Heart right ventricle (tissue), 16 donors: ENCODE measurements around the gene CYP2A6. TPM values are rescaled to one million over a fixed set of nuclear protein-coding genes. Genes with fewer than 3 reads are reported as not detected.
"Not testable (repeated sequence)": the region's sequence is repeated elsewhere in the genome, so short reads cannot be mapped to it uniquely, and the experiment has no call there.

Experiments
- ATAC-seq, 8 donors: fragments of 200-7000 bp; cut with Tn5 transposase; one replicate each; pipeline ENCODE4 v1.9.1; 2020; ENCODE audit warnings: mild to moderate bottlenecking in 8 of 8, moderate library complexity in 8 of 8, moderate number of reproducible peaks in 1 of 8
- DNase-seq, 2 donors: peaks; one replicate each; pipeline ENCODE4 v3.0.0-alpha.2; 2020
- H3K27ac ChIP-seq, 10 donors: fragments of 200-600 bp; sonication (generic) in 2 of 10; one replicate each; pipeline versions ENCODE4 v1.5.0 to v1.8.0; 2020 to 2022; ENCODE audit warnings: mild to moderate bottlenecking in 3 of 10
- H3K27me3 ChIP-seq, 7 donors: fragments of 200-600 bp; one replicate each; pipeline ENCODE4 v1.8.0; 2021 to 2022; ENCODE audit warnings: mild to moderate bottlenecking in 2 of 7
- H3K36me3 ChIP-seq, 9 donors: fragments of 200-600 bp; sonication (generic) in 1 of 9; one replicate each; pipeline versions ENCODE4 v1.5.0 to v1.8.0; 2020 to 2022; ENCODE audit warnings: mild to moderate bottlenecking in 2 of 9
- H3K4me1 ChIP-seq, 9 donors: fragments of 200-600 bp; sonication (generic) in 1 of 9; one replicate each; pipeline versions ENCODE4 v1.5.0 to v1.8.0; 2020 to 2022; ENCODE audit warnings: mild to moderate bottlenecking in 4 of 9
- H3K4me3 ChIP-seq, 10 donors: fragments of 200-600 bp; sonication (generic) in 2 of 10; one replicate each; pipeline versions ENCODE4 v1.5.0 to v1.8.0; 2020 to 2022; ENCODE audit warnings: mild to moderate bottlenecking in 7 of 10, moderate library complexity in 2 of 10
- H3K9me3 ChIP-seq, 11 donors: fragments of 200-600 bp in 10 of 11; sonication (generic) in 2 of 11; one replicate each; pipeline versions ENCODE4 v1.5.0 to v1.8.0; 2013 to 2022; ENCODE audit warnings: mild to moderate bottlenecking in 2 of 11, control low read depth in 1 of 11, moderate library complexity in 1 of 11
- WGBS, 2 donors: extraction: QIAGEN DNeasy Blood & Tissue Kit; methylation state at CpG; one replicate each; pipeline ENCODE4 v1.1.7; 2013; ENCODE audit warnings: inconsistent platforms in 1 of 2; 5-methylcytosine and 5-hydroxymethylcytosine counted together
- intact Hi-C, 10 donors: fragments of 100-400 bp; cut with DNase I; formaldehyde crosslinking; loops; one replicate each; pipeline versions ENCODE4 v1.11.1 to v1.14.2; 2022
- polyA plus RNA-seq, 2 donors: library from polyadenylated mRNA; stranded (reverse); fragments of 200-250 nt; gene quantifications; one replicate each; pipeline ENCODE4 v1.2.3, GENCODE V29; 2013
- total RNA-seq, 10 donors: library from RNA; stranded (reverse); fragmentation: NEBNext Ultra II Directional in 3 of 10; extraction: Animal tissue kit (Norgen Biotek cat#: 25700) in 3 of 10; gene quantifications; one replicate each; pipeline versions ENCODE4 v1.2.1 to v1.2.4, GENCODE V29; 2021 to 2023
- TF ChIP-seq, protein P1 (sequence below), 9 donors: fragments of 200-600 bp; sonication (generic) in 2 of 9; IDR thresholded peaks; one replicate each; pipeline versions ENCODE4 v1.5.0 to v1.8.0; 2021 to 2022; ENCODE audit warnings: antibody characterized with exemption in 9 of 9, mild to moderate bottlenecking in 5 of 9, moderate library complexity in 1 of 9
- donor health status: Arrhythmogenic right ventricular cardiomyopathy.
- donor health status: ischemic (EF 13 %, LVEDD 7.1; RV severe dilation, severe dysfunction).
- donor health status: healthy with polysubstance abuse.
- donor health status: DM: no; HTN: yes; CAD: no.
- donor health status: DM: no; HTN: no; CAD: no.
- donor health status: ischemic (EF 25% LVEDD 6.9; RV normal size, moderate dysfunction).
- donor health status: ischemic (EF 25% LVEDD 5.7; RV mildly dilated, moderate dysfunction).
- donor health status: healthy.
- donor health status: DM: yes; HTN: yes; CAD: no.
- donor health status: Ischemic cardiomyopathy.
- donor health status: ischemic (EF 35%, LVEDD 5.7; RV mildly dilated, moderate dysfunction).
- donor health status: nonischemic (EF 11% LVEDD 7.7; RV severe dilation, severe dysfunction).
- donor health status: DM: yes; HTN: yes; CAD: no.
- donor health status: PGD.
- donor health status: ischemic (EF 29% LVEDD 5.4; RV normal size, mild dysfunction).
- donor health status: nonischemic (EF 23%, LVEDD 6.1; RV moderate dilation, normal function).

The CYP2A6 gene
- total and polyA plus RNA-seq, 12 donors, result not detected

GRCh38 chr19:40888191-40888590 is 37.9 kb upstream of the CYP2A6 start:
- 84 to 86% methylated on average over 4 of the region's 4 CpGs for WGBS, 2 donors

DNA sequence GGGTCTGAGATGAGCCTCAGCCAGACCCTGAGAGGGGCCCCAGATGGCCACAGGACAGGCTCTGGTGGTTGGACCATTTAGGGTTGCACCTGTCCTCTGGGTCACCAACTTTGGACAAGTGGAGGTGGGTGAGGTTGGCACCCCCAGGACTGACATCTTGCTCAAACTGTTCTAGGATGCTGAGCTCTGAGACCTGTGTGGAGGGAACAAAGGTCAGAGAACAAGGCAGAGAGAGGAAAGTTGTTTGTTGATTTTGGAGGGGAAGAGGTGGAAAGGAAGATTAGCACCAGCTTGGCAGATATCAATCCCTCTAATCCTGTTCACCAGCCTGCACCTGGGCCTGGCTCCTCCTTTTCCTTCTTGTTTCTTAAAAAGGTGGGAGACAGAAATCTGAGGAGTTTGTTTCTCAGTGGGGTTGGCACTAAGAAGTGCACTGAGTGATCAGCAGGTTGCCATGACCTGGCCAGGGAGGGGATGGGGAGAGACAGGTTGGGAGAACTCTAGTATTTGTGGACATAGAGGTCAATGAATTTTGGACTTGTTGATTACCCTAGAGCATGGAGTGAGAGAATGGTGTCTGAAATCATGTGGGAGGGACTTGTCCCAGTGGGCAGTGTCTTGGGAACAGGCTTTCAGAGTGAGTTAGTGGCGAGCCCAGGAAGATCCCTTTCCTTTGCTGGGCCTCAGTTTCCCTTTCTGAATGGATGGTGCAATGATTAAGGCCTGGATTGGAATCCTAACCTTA is 34.1 kb upstream of the CYP2A6 start:
- H3K36me3 ChIP-seq, H3K4me1 ChIP-seq, H3K4me3 ChIP-seq, DNase-seq, H3K9me3 ChIP-seq, H3K27me3 ChIP-seq, H3K27ac ChIP-seq, intact Hi-C loops, ATAC-seq: not testable (repeated sequence)
- no CpG with 5 or more reads among the region's 1 CpG for WGBS, 2 donors

More at GRCh38 chr19:40888191-40888590, 37.9 kb upstream of the CYP2A6 start:
- intact Hi-C loops, result no loop called here
- Histone ChIP-seq H3K27me3 (peaks cover 0 to 7% (median 0%) of the 10 kb centered on the region in 7 donors), H3K27ac (no peak overlapping the region), H3K4me1 (no peaks in the 10 kb centered on the region), H3K4me3 (no peak overlapping the region), H3K36me3 (no peaks in the 10 kb centered on the region), H3K9me3 (no peaks in the 10 kb centered on the region)
- TF ChIP-seq, protein P1, sequence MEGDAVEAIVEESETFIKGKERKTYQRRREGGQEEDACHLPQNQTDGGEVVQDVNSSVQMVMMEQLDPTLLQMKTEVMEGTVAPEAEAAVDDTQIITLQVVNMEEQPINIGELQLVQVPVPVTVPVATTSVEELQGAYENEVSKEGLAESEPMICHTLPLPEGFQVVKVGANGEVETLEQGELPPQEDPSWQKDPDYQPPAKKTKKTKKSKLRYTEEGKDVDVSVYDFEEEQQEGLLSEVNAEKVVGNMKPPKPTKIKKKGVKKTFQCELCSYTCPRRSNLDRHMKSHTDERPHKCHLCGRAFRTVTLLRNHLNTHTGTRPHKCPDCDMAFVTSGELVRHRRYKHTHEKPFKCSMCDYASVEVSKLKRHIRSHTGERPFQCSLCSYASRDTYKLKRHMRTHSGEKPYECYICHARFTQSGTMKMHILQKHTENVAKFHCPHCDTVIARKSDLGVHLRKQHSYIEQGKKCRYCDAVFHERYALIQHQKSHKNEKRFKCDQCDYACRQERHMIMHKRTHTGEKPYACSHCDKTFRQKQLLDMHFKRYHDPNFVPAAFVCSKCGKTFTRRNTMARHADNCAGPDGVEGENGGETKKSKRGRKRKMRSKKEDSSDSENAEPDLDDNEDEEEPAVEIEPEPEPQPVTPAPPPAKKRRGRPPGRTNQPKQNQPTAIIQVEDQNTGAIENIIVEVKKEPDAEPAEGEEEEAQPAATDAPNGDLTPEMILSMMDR (IDR thresholded peaks at IDR 0.05), result no peak
- ATAC-seq (no peak), DNase-seq (no peak)

GRCh38 chr19:40882062-40882461 is 31.8 kb upstream of the CYP2A6 start, which contains the start of gene CYP2A7:
Gene CYP2A7 (minus strand): TSS chr19:40882231. CDS start chr19:40882210, 21 bp downstream.
- H3K36me3 ChIP-seq, DNase-seq, ATAC-seq, H3K9me3 ChIP-seq, intact Hi-C loops, H3K27ac ChIP-seq, H3K4me1 ChIP-seq, H3K4me3 ChIP-seq: not testable (repeated sequence)
- WGBS, 2 donors, result 82 to 89% methylated on average over 3 of the region's 3 CpGs
- H3K27me3 ChIP-seq, result peaks cover 0 to 10% (median 4%) of the 10 kb centered on the region in 7 donors

DNA sequence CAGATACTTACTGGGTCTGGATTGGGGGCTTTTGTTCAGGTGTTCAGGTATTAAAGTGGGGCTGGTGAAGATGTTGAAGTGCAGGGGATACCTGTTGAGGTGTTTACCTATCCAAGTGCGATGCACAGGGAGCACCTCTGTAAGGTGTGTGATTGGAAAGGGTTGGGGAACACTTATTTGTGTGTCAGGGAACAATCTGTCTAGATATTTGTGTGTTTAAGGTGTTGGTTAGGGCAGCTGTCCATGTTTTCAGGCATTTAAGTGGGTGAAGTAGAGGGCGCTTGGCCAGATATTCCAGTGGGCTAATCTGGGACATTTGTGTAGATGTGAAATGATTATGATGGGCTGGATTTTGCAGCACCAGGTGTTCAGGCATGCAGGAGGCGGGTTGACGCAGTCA is 29.1 kb upstream of the CYP2A6 start:
- H3K36me3 ChIP-seq, intact Hi-C loops, H3K4me1 ChIP-seq, H3K27ac ChIP-seq, H3K9me3 ChIP-seq, H3K4me3 ChIP-seq, ATAC-seq, DNase-seq: not testable (repeated sequence)
- WGBS, 2 donors, result 67 to 83% methylated on average over 4 of the region's 4 CpGs
- peaks cover 0 to 20% (median 4%) of the 10 kb centered on the region in 7 donors for H3K27me3 ChIP-seq

- H3K4me3 ChIP-seq, intact Hi-C loops, H3K36me3 ChIP-seq, H3K9me3 ChIP-seq, H3K4me1 ChIP-seq: not testable (repeated sequence)
- peaks cover 0 to 20% (median 4%) of the 10 kb centered on the region in 7 donors for H3K27me3 ChIP-seq
- ATAC-seq (peak in 4 of 8 donors; percentile 26 to 82 (median 44)), DNase-seq (peak; percentile 30 to 75)
- H3K27ac ChIP-seq, result peak overlapping the region in 1 of 10 donors; percentile 47
- WGBS, 2 donors, result 2 to 13% methylated on average over 17 to 20 of the region's 23 CpGs
Measured at GRCh38 chr19:40875526-40875951, 25.3 kb upstream of the CYP2A6 start.

- DNase-seq, H3K36me3 ChIP-seq, H3K4me3 ChIP-seq, H3K27ac ChIP-seq, intact Hi-C loops, ATAC-seq, H3K4me1 ChIP-seq, H3K9me3 ChIP-seq: not testable (repeated sequence)
- H3K27me3 ChIP-seq, result peaks cover 0 to 20% (median 4%) of the 10 kb centered on the region in 7 donors
- 52 to 60% methylated on average over 1 to 2 of the region's 4 CpGs for WGBS, 2 donors
Measured at GRCh38 chr19:40874874-40875273, 24.6 kb upstream of the CYP2A6 start.

DNA sequence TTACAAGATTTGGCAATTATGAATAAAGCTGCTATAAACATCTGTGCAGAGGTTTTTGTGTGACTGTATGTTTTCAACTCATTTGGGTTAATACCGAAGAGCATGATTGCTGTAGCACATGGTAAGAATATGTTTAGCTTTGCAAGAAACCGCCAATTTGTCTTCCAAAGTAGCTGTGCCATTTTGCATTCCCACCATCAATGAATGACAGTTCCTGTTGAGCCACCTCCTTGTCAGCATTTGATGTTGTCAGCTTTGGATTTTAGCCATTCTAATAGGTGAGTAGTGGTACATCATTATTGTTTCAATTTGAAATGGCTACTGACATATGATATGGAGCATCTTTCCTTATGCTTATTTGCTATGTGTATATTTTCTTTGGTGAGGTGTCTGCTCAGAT is 23.6 kb upstream of the CYP2A6 start:
- intact Hi-C loops, H3K4me1 ChIP-seq, H3K27ac ChIP-seq, ATAC-seq, H3K36me3 ChIP-seq, H3K4me3 ChIP-seq, DNase-seq: not testable (repeated sequence)
- 83 to 84% methylated on average over 2 of the region's 2 CpGs for WGBS, 2 donors
- Histone ChIP-seq H3K27me3 (peaks cover 0 to 20% (median 4%) of the 10 kb centered on the region in 7 donors), H3K9me3 (peaks cover 0 to 10% (median 0%) of the 10 kb centered on the region in 11 donors)
